Muscle of leg (tissue), 11 donors: ENCODE results near the gene DIPK2A. TPM values are rescaled to one million over a fixed set of nuclear protein-coding genes. Genes with fewer than 3 reads are reported as not detected.

ENCODE experiments used
- DNase-seq: peaks from one replicate; pipeline ENCODE4 v3.0.0; 2013
- H3K27ac ChIP-seq: one replicate; pipeline ENCODE4 v1.5.1; 2013; ENCODE audit warnings: mild to moderate bottlenecking, low read length, control low read depth
- H3K27me3 ChIP-seq: one replicate; pipeline ENCODE4 v1.6.1; 2013; ENCODE audit warnings: low read length; ENCODE audit not compliant: control insufficient read depth, insufficient read depth
- H3K36me3 ChIP-seq: one replicate; pipeline ENCODE4 v1.6.1; 2013; ENCODE audit warnings: low read length; ENCODE audit not compliant: control insufficient read depth, insufficient read depth
- H3K4me1 ChIP-seq: one replicate; pipeline ENCODE4 v1.6.1; 2013; ENCODE audit warnings: low read length; ENCODE audit not compliant: control insufficient read depth, insufficient read depth
- H3K4me3 ChIP-seq: one replicate; pipeline ENCODE4 v1.5.1; 2013; ENCODE audit warnings: low read length, control low read depth
- H3K9me3 ChIP-seq: replicated peaks from 2 replicates; pipeline ENCODE4 v1.6.1; 2013; ENCODE audit warnings: low read depth, low read length; ENCODE audit not compliant: control insufficient read depth
- WGBS: methylation state at CpG from one replicate; pipeline ENCODE4 v1.1.5; 2013; ENCODE audit warnings: missing lambda C conversion rate; ENCODE audit not compliant: insufficient coverage; 5-methylcytosine and 5-hydroxymethylcytosine counted together
- polyA plus RNA-seq, 8 donors: library from polyadenylated mRNA; unstranded; fragments of 120-200 nt; gene quantifications; one replicate each; pipeline versions ENCODE4 v1.2.1 to v1.2.3, GENCODE V29; 2013; ENCODE audit warnings: inconsistent platforms in 1 of 8, low replicate concordance in 1 of 8; ENCODE audit not compliant: insufficient read length in 8 of 8, insufficient read depth in 1 of 8
- total RNA-seq: library from RNA; stranded (reverse); fragments of 120-200 nt; gene quantifications from one replicate; pipeline ENCODE4 v1.2.4, GENCODE V29; 2013

DIPK2A gene
- total and polyA plus RNA-seq, 9 donors: 16.3 to 36.8 (median 23.0) TPM

DNA sequence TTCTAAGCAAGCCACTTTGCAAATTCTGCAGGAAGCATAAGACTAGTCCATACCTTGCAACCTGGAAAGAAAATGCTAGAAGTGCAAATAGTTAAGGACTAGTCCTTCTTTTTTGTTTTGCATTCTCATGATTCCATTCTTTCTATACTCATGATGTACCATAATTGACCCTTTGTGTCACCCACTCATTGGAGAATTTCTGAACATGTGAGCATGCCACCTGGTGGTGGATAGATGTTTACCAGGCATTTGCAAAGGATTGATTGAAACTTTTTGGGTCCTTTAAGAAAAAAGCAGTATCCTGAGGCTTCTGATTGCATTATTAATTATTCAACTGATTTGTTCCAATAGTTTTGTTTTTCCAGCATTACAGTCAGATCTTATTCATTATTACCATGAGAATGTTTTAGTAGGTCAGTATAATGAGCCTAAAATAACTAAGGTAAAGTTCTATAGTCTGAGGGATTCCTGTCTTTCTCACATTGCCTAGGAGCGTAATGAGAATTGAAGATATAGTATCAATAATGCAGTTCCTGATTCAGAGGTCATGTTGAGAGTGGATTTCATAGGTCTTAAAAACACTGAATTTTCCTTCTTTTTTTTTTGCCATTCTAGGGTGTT, 20.2 kb upstream of the DIPK2A start:
- no peaks in the 10 kb centered on the region for H3K27me3 ChIP-seq
- no peak overlapping the region for H3K4me3 ChIP-seq
- no peaks in the 10 kb centered on the region for H3K36me3 ChIP-seq
- H3K9me3 ChIP-seq: no peaks in the 10 kb centered on the region
- H3K27ac ChIP-seq: no peak overlapping the region
- H3K4me1 ChIP-seq: no peaks in the 10 kb centered on the region
- peak; percentile 50 for DNase-seq
- no CpG with 5 or more reads among the region's 1 CpG for WGBS

DNA sequence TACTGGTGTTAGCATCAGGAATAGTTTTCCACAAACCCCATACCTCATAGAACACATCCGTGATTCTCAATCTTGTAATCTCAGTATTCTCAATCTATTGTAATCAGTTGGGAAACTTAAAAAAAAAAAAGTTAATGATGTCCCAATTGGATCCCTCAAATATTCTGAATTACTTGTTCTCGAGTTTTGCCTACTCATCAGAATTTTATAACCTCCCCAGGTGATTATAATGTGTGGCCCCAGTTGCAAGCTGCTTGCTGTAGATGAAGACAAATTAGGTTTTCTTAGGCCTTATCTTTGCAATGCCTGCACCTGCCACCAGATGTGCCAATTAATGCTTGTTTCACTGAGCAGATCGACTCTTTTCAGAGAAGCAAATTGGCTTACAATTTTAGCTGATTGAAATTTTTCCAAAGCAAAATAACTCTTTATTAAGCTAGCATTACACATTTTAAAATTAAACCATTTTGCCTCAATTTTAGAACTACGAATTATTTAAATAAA, 19.0 kb upstream of the DIPK2A start:
- Histone ChIP-seq H3K27ac (no peak overlapping the region), H3K9me3 (no peaks in the 10 kb centered on the region), H3K36me3 (no peaks in the 10 kb centered on the region), H3K4me3 (no peak overlapping the region), H3K27me3 (no peaks in the 10 kb centered on the region), H3K4me1 (no peaks in the 10 kb centered on the region)
- DNase-seq: no peak
- 50% methylated on average over 1 of the region's 4 CpGs for WGBS

- Histone ChIP-seq H3K9me3 (no peaks in the 10 kb centered on the region), H3K27ac (no peak overlapping the region), H3K4me3 (no peak overlapping the region), H3K27me3 (no peaks in the 10 kb centered on the region), H3K36me3 (no peaks in the 10 kb centered on the region), H3K4me1 (no peaks in the 10 kb centered on the region)
- no peak for DNase-seq
These were observed 16.5 kb upstream of the DIPK2A start for GRCh38 chr3:143955113-143955512.

GRCh38 chr3:143956838-143957237, 14.8 kb upstream of the DIPK2A start:
- H3K4me3 ChIP-seq: no peak overlapping the region
- no peaks in the 10 kb centered on the region for H3K27me3 ChIP-seq
- H3K4me1 ChIP-seq: no peaks in the 10 kb centered on the region
- no peaks in the 10 kb centered on the region for H3K9me3 ChIP-seq
- no peaks in the 10 kb centered on the region for H3K36me3 ChIP-seq
- no CpG with 5 or more reads among the region's 1 CpG for WGBS
- no peak overlapping the region for H3K27ac ChIP-seq
- DNase-seq: no peak

GRCh38 chr3:143957453-143957852, 14.2 kb upstream of the DIPK2A start:
- Histone ChIP-seq H3K27me3 (no peaks in the 10 kb centered on the region), H3K4me1 (no peaks in the 10 kb centered on the region), H3K4me3 (no peak overlapping the region), H3K36me3 (no peaks in the 10 kb centered on the region), H3K27ac (no peak overlapping the region), H3K9me3 (no peaks in the 10 kb centered on the region)
- DNase-seq: no peak

- Histone ChIP-seq H3K4me1 (no peaks in the 10 kb centered on the region), H3K27ac (no peak overlapping the region), H3K27me3 (no peaks in the 10 kb centered on the region), H3K36me3 (no peaks in the 10 kb centered on the region), H3K9me3 (no peaks in the 10 kb centered on the region), H3K4me3 (no peak overlapping the region)
- DNase-seq: no peak
These were observed 12.7 kb upstream of the DIPK2A start for GRCh38 chr3:143958966-143959365.

- no peaks in the 10 kb centered on the region for H3K36me3 ChIP-seq
These were observed 10.3 kb upstream of the DIPK2A start for GRCh38 chr3:143961342-143961741.

GRCh38 chr3:143963946-143964345, 7.7 kb upstream of the DIPK2A start:
- Histone ChIP-seq H3K27me3 (no peaks in the 10 kb centered on the region), H3K36me3 (no peaks in the 10 kb centered on the region), H3K4me1 (no peaks in the 10 kb centered on the region), H3K27ac (no peak overlapping the region), H3K4me3 (no peak overlapping the region), H3K9me3 (no peaks in the 10 kb centered on the region)
- DNase-seq: no peak
- 95% methylated on average over 2 of the region's 6 CpGs for WGBS

More at GRCh38 chr3:143961342-143961741, 10.3 kb upstream of the DIPK2A start:
- Histone ChIP-seq H3K9me3 (no peaks in the 10 kb centered on the region), H3K27ac (no peak overlapping the region), H3K27me3 (no peaks in the 10 kb centered on the region), H3K4me1 (no peaks in the 10 kb centered on the region), H3K4me3 (no peak overlapping the region)
- DNase-seq: no peak
- no CpG with 5 or more reads among the region's 1 CpG for WGBS

- no peaks in the 10 kb centered on the region for H3K9me3 ChIP-seq
- peak; percentile 68 for DNase-seq
- under 1% methylated on average over 36 of the region's 37 CpGs for WGBS
These were observed 757 bp upstream of the DIPK2A start for GRCh38 chr3:143970773-143971358.

DNA sequence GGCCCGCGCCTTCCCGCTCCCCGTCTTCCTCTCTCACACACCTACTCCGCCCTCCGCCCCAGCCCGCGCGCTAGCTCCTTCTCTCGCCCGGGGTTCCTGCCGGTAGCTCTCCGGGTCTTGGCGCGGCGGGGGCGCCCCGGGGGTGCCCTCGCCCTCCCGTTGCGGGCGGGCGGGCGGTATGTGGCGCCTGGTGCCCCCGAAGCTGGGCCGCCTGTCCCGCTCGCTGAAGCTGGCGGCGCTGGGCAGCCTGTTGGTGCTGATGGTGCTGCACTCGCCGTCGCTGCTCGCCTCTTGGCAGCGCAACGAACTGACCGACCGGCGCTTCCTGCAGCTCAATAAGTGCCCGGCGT, 507 bp downstream of the DIPK2A start:
- under 1% methylated on average over 42 of the region's 42 CpGs for WGBS
- Histone ChIP-seq H3K27ac (peak overlapping the region; percentile 99), H3K27me3 (no peaks in the 10 kb centered on the region), H3K4me3 (peak overlapping the region; percentile 88), H3K9me3 (no peaks in the 10 kb centered on the region), H3K36me3 (no peaks in the 10 kb centered on the region), H3K4me1 (no peaks in the 10 kb centered on the region)
- no peak for DNase-seq

More at GRCh38 chr3:143970773-143971358, 757 bp upstream of the DIPK2A start:
- Histone ChIP-seq H3K27me3 (no peaks in the 10 kb centered on the region), H3K4me3 (peak overlapping the region; percentile 88), H3K27ac (peak overlapping the region; percentile 99), H3K4me1 (no peaks in the 10 kb centered on the region), H3K36me3 (no peaks in the 10 kb centered on the region)
